ENCODE measurements around the gene PAPLN.

GRCh38 chr14:73236752-73237218 is 521 bp upstream of the PAPLN start:
- no peak for TF ChIP-seq POLR2AphosphoS5 (IDR thresholded peaks at IDR 0.05; ENCODE audit: low read depth, low read length)
- TF ChIP-seq POLR2A (IDR thresholded peaks at IDR 0.05; ENCODE audit: low read depth, low read length): no peak
- no peak for TF ChIP-seq TAF1 (IDR thresholded peaks at IDR 0.05; ENCODE audit: borderline replicate concordance, low read depth, low read length)

Measured in GM12892 (cell line).